Activated CD8-positive, alpha-beta T cell treated with anti-CD3 and anti-CD28 coated beads, Interleukin-2, amount 10 ng/mL, durations not matched to agents 7 days and 5 days (primary cell): ENCODE results near the gene CFAP97. TPM values are rescaled to one million over a fixed set of nuclear protein-coding genes. Genes with fewer than 3 reads are reported as not detected.
"Not testable (repeated sequence)": the region's sequence is repeated elsewhere in the genome, so short reads cannot be mapped to it uniquely, and the experiment has no call there.

ENCODE experiments used
- ATAC-seq: fragments of 150-1000 bp; cut with Tn5 transposase; one replicate; pipeline ENCODE4 v1.10.0; 2021; ENCODE audit warnings: moderate library complexity
- CTCF ChIA-PET: fragments of 350-600 bp; sonication (Branson Sonifier 250); formaldehyde crosslinking; loops from one replicate; lab custom pipeline; 2021; ENCODE audit warnings: antibody characterized with exemption; lab: Charles Lee
- POLR2A ChIA-PET: fragments of 350-600 bp; sonication (Branson Sonifier 250); formaldehyde crosslinking; loops from one replicate; lab custom pipeline; 2021; ENCODE audit warnings: antibody characterized with exemption; lab: Charles Lee
- DNase-seq: peaks from one replicate; pipeline ENCODE4 v3.0.0-alpha.2; 2020
- H3K27ac Mint-ChIP-seq: one replicate; pipeline ENCODE4 v1.8.0; 2021; ENCODE audit warnings: mild to moderate bottlenecking, mixed read lengths
- H3K27me3 Mint-ChIP-seq: one replicate; pipeline ENCODE4 v1.8.0; 2021; ENCODE audit warnings: low read depth, mixed read lengths
- H3K36me3 Mint-ChIP-seq: one replicate; pipeline ENCODE4 v1.8.0; 2021; ENCODE audit warnings: low read depth, mixed read lengths
- H3K4me1 Mint-ChIP-seq: one replicate; pipeline ENCODE4 v1.8.0; 2021; ENCODE audit warnings: low read depth, mixed read lengths
- H3K4me3 Mint-ChIP-seq: one replicate; pipeline ENCODE4 v1.8.0; 2021; ENCODE audit warnings: mild to moderate bottlenecking, mixed read lengths
- H3K9me3 Mint-ChIP-seq: one replicate; pipeline ENCODE4 v1.8.0; 2022; ENCODE audit warnings: mixed read lengths; ENCODE audit not compliant: insufficient read depth
- total RNA-seq, 2 experiments: library from RNA; stranded (reverse); gene quantifications; one replicate each; pipeline ENCODE4 v1.2.3, GENCODE V29; 2021

Gene CFAP97
- total RNA-seq, 2 experiments from 2014 or later, result 29.1 to 30.0 TPM

DNA sequence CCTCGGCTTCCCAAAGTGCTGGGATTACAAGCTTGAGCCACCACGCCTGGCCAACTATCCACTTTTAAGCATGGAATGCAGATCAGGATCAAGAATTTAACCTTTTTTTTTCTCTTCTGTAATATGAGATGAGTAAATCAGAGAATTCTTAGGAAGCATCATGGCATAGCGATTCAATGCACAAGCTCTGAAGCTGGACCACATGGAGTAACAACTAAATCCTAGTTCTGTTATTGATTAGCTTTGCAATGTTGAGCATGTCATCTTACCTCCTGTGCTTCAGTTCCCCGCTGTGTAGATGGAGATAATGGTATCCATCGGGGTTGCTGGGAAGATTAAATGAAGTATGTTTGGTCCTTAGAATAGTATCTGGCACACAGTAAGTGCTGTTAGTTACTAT lies 3.7 kb upstream of the CFAP97 start:
- DNase-seq (no peak), ATAC-seq (no peak)
- Mint-ChIP-seq H3K4me3 (no peak overlapping the region), H3K27me3 (peaks cover 2% of the 10 kb centered on the region), H3K27ac (no peak overlapping the region), H3K9me3 (no peaks in the 10 kb centered on the region), H3K4me1 (peaks cover 42% of the 10 kb centered on the region), H3K36me3 (no peaks in the 10 kb centered on the region)
- ChIA-PET POLR2A (interaction anchor here (0.8 kb wide), 1 partner anchor 187 kb away, joined by 3 read pairs; no protein-coding TSS in a partner anchor), CTCF (interaction anchor here (0.7 to 3.7 kb wide), 2 partner anchors 23 to 137 kb away, joined by 5 to 18 read pairs; no protein-coding TSS in a partner anchor)

GRCh38 chr4:185205697-185206342 lies 2.0 kb upstream of the CFAP97 start:
- Mint-ChIP-seq H3K9me3 (no peaks in the 10 kb centered on the region), H3K27ac (no peak overlapping the region), H3K27me3 (no peaks in the 10 kb centered on the region), H3K4me3 (no peak overlapping the region), H3K4me1 (peaks cover 40% of the 10 kb centered on the region), H3K36me3 (no peaks in the 10 kb centered on the region)
- no peak for ATAC-seq
- ChIA-PET POLR2A (no interaction called here), CTCF (no interaction called here)
- DNase-seq, result no peak

GRCh38 chr4:185205073-185205472 lies 1.3 kb upstream of the CFAP97 start:
- CTCF ChIA-PET, result interaction anchor here (0.6 to 1.4 kb wide), 3 partner anchors 49 to 165 kb away, joined by 3 to 4 read pairs (median 4); no protein-coding TSS in a partner anchor
- Mint-ChIP-seq H3K4me1 (peaks cover 37% of the 10 kb centered on the region), H3K4me3 (peak overlapping the region; percentile 91)
- H3K27ac Mint-ChIP-seq, ATAC-seq, POLR2A ChIA-PET, H3K9me3 Mint-ChIP-seq, H3K36me3 Mint-ChIP-seq, H3K27me3 Mint-ChIP-seq, DNase-seq: not testable (repeated sequence)

GRCh38 chr4:185204238-185204910 lies 574 bp upstream of the CFAP97 start:
- Mint-ChIP-seq H3K36me3 (peaks cover 7% of the 10 kb centered on the region), H3K27me3 (no peaks in the 10 kb centered on the region), H3K4me1 (peaks cover 37% of the 10 kb centered on the region), H3K4me3 (peak overlapping the region; percentile 91), H3K27ac (peak overlapping the region; percentile 96), H3K9me3 (no peaks in the 10 kb centered on the region)
- ATAC-seq (no peak), DNase-seq (no peak)
- CTCF ChIA-PET, result interaction anchor here (0.6 to 1.4 kb wide), 3 partner anchors 50 to 165 kb away, joined by 3 to 4 read pairs (median 4); no protein-coding TSS in a partner anchor
- POLR2A ChIA-PET, result interaction anchor here (0.5 kb wide), 1 partner anchor 9 kb away, joined by 3 read pairs; no protein-coding TSS in a partner anchor

DNA sequence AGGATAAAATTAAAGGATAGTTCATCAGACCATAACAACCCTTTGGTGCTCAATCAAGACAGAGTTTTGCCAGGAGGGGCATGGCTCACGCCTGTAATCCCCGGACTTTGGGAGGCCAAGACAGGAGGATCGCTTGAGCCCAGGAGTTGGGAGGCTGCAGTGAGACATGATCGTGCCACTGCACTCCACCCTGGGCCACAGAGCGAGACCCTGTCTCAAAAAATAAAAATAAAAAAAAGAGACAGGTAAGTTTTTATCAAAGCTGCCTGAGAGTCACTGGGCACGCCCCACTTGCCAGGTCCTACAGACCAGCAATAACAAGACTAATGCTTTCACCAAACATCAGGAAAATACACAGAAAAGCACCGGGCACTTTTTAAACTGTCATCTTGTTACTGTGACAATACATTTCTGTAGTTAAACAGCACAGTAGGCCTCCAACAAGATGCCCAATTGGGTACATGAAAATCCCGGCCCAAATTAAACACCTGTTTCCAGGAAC lies 765 bp downstream of the CFAP97 start:
- peaks cover 31% of the 10 kb centered on the region for H3K4me1 Mint-ChIP-seq
- CTCF ChIA-PET, result no interaction called here
- peak; percentile 1 for ATAC-seq
- DNase-seq, result peak; percentile 24
- peaks cover 7% of the 10 kb centered on the region for H3K36me3 Mint-ChIP-seq
- H3K4me3 Mint-ChIP-seq, result peak overlapping the region; percentile 91
- H3K27me3 Mint-ChIP-seq, result no peaks in the 10 kb centered on the region
- H3K27ac Mint-ChIP-seq, result peak overlapping the region; percentile 96
- POLR2A ChIA-PET, result no interaction called here
- H3K9me3 Mint-ChIP-seq, result no peaks in the 10 kb centered on the region

GRCh38 chr4:185201977-185202962 lies 1.5 kb downstream of the CFAP97 start:
- POLR2A ChIA-PET, result no interaction called here
- DNase-seq, result peak; percentile 29
- Mint-ChIP-seq H3K36me3 (peaks cover 7% of the 10 kb centered on the region), H3K9me3 (no peaks in the 10 kb centered on the region), H3K27ac (peak overlapping the region; percentile 96), H3K4me3 (peak overlapping the region; percentile 91), H3K4me1 (peaks cover 31% of the 10 kb centered on the region), H3K27me3 (no peaks in the 10 kb centered on the region)
- CTCF ChIA-PET, result interaction anchor here (3.0 kb wide), 1 partner anchor 17 kb away, joined by 19 read pairs; no protein-coding TSS in a partner anchor
- ATAC-seq, result no peak

GRCh38 chr4:185198189-185198588 lies 5.6 kb downstream of the CFAP97 start:
- H3K27me3 Mint-ChIP-seq, ATAC-seq, H3K36me3 Mint-ChIP-seq, DNase-seq, POLR2A ChIA-PET, H3K4me3 Mint-ChIP-seq, H3K27ac Mint-ChIP-seq, H3K9me3 Mint-ChIP-seq: not testable (repeated sequence)
- peaks cover 20% of the 10 kb centered on the region for H3K4me1 Mint-ChIP-seq
- CTCF ChIA-PET, result interaction anchor here (1.3 to 3.9 kb wide), 2 partner anchors 12 to 15 kb away, joined by 4 to 16 read pairs; no protein-coding TSS in a partner anchor

DNA sequence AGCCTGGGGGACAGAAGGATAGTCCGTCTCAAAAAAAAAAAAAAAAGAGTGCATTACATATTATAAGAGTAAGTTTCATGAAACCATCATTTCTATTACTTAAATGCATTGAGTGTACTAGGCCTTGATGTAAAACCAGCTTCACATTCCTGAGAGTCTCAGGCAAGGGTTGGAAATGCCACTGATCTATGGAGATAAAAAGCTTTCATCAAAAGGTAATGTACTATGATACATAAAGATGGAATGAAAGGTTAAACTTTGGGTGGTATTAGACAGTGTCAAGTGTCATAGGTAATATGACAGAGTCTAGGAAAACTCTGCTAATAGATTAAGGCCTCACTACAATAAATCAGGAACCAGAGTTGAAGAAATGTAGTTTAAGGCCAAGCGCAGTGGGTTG lies 7.4 kb downstream of the CFAP97 start:
- H3K4me1 Mint-ChIP-seq, result peaks cover 9% of the 10 kb centered on the region
- H3K4me3 Mint-ChIP-seq, result no peak overlapping the region
- DNase-seq, result no peak
- H3K36me3 Mint-ChIP-seq, result peaks cover 9% of the 10 kb centered on the region
- no peaks in the 10 kb centered on the region for H3K9me3 Mint-ChIP-seq
- ATAC-seq, result no peak
- no peaks in the 10 kb centered on the region for H3K27me3 Mint-ChIP-seq
- ChIA-PET POLR2A (no interaction called here), CTCF (interaction anchor here (0.7 to 3.9 kb wide), 4 partner anchors 10 to 155 kb away, joined by 3 to 16 read pairs (median 4); no protein-coding TSS in a partner anchor)
- no peak overlapping the region for H3K27ac Mint-ChIP-seq

DNA sequence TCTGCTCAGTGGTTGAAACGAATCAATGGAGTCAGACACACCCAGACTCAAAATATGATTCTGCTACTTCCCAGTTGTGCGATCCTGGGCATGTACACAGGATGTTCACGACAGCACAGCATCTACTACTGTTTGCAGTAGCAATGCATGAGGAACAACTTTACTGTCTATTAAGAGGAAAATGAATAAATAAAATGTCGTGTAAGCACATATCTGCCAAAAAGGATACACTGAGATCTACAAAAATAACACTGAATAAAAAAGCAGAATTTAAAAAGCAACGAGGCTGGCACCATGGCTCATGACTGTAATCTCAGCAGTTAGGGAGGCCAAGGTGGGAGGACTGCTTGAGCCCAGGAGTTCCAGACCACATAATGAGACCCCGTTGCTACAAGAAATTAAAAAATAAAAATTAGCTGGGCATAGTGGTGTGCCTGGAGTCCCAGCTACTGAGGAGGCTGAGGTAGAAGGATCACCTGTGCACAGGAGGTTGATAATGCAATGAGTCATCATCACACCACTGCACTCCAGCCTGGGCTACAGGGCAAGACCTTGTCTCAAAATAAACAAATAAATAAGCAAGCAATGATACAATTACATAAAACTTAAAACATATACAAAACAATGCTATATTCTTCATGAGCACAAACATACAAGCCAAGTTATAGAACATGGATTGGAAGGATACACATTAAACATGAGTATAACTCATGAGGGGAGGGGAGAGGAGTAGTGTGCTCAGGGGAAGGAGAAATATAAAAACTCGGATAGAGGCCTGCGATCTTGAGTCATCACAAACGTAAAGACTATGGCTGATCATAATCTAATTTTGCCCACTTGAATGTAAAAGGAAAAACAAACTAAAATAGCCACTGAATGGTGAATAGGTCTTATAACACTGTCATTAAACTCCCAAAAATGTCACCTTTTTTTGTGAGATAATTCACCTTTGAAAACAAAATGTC lies 8.6 kb downstream of the CFAP97 start:
- H3K27ac Mint-ChIP-seq, result no peak overlapping the region
- H3K27me3 Mint-ChIP-seq, result no peaks in the 10 kb centered on the region
- DNase-seq (no peak), ATAC-seq (no peak)
- H3K9me3 Mint-ChIP-seq, result no peaks in the 10 kb centered on the region
- H3K36me3 Mint-ChIP-seq, result peaks cover 13% of the 10 kb centered on the region
- H3K4me1 Mint-ChIP-seq, result peaks cover 8% of the 10 kb centered on the region
- no peak overlapping the region for H3K4me3 Mint-ChIP-seq
- CTCF ChIA-PET, result interaction anchor here (1.3 to 3.9 kb wide), 2 partner anchors 8 to 12 kb away, joined by 4 to 16 read pairs; no protein-coding TSS in a partner anchor
- POLR2A ChIA-PET, result no interaction called here

GRCh38 chr4:185192059-185192458 lies 11.7 kb downstream of the CFAP97 start:
- Mint-ChIP-seq H3K27ac (no peak overlapping the region), H3K4me1 (peaks cover 8% of the 10 kb centered on the region), H3K27me3 (no peaks in the 10 kb centered on the region), H3K4me3 (no peak overlapping the region), H3K36me3 (peaks cover 21% of the 10 kb centered on the region), H3K9me3 (no peaks in the 10 kb centered on the region)
- DNase-seq (no peak), ATAC-seq (no peak)
- ChIA-PET POLR2A (no interaction called here), CTCF (interaction anchor here (1.0 kb wide), 1 partner anchor 152 kb away, joined by 3 read pairs; no protein-coding TSS in a partner anchor)
